ENCODE data around the gene FHL2.

DNA sequence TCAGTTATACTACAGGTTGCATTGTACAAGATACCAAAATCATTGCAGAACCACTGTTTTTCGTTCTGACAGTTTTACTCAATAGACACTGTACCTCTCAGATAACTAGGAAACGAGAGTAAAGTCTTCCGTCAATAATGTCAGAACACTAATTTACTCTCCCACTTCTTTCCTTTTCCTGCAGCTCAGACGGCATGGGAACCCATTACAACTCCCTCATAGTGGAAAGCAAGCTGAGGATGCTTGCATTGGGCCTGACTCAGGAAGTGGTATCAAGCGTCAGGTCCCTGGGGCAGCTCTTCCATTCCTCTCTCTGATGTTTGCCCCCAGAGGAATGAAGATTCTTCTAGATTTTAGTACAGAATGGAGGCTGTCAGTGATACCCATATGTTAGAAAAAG, 23.9 kb upstream of the FHL2 start:
- TF ChIP-seq SIN3A (IDR thresholded peaks at IDR 0.05; ENCODE audit: borderline replicate concordance, insufficient read depth, low read length) (no peak), POLR2AphosphoS5 (IDR thresholded peaks at IDR 0.05; ENCODE audit: low read depth, low read length) (no peak)

Data from PFSK-1 (cell line).